Measurements from ENCODE around the gene CXCR4. TPM values are rescaled to one million over a fixed set of nuclear protein-coding genes. Genes with fewer than 3 reads are reported as not detected.

CXCR4 gene
- polyA plus RNA-seq, 1 of the 3 experiments (the other 2 are of a cell fraction) = 0.48 TPM

GRCh38 chr2:136114382-136114781 is 3.6 kb downstream of the CXCR4 start:
- no peak for DNase-seq
- Histone ChIP-seq H4K20me1 (ENCODE audit: insufficient read depth) (no peaks in the 10 kb centered on the region), H3K27ac (ENCODE audit: low read depth in 2 of 2, low read length in 1 of 2) (no peak overlapping the region), H3F3A (replicated peaks; ENCODE audit: insufficient read depth) (no peaks in the 10 kb centered on the region), H3K79me2 (ENCODE audit: insufficient read depth) (no peaks in the 10 kb centered on the region), H3K27me3 (ENCODE audit: insufficient read depth) (peaks cover 41% of the 10 kb centered on the region), H3K9me3 (no peaks in the 10 kb centered on the region), H3K36me3 (replicated peaks in 1 of 2; ENCODE audit: control insufficient read depth in 1 of 2, insufficient read depth in 2 of 2, low read length in 1 of 2) (no peaks in the 10 kb centered on the region), H3K4me3 (ENCODE audit: low read depth in 2 of 2, low read length in 1 of 2) (no peak overlapping the region), H3K4me2 (no peak overlapping the region), H3K9me2 (no peaks in the 10 kb centered on the region), H3K9ac (no peak overlapping the region), H3K4me1 (ENCODE audit: control insufficient read depth in 1 of 2, insufficient read depth in 2 of 2, low read depth in 1 of 2, low read length in 1 of 2) (peaks cover 0 to 31% of the 10 kb centered on the region in 2 experiments; a peak in 2 of 4 replicates), H2AFZ (ENCODE audit: low read depth) (no peak overlapping the region)
- TF ChIP-seq FOSL2 (IDR thresholded peaks at IDR 0.05; ENCODE audit: borderline replicate concordance, low read depth) (no peak), IRF3 (IDR thresholded peaks at IDR 0.05; ENCODE audit: low read depth, low read length) (no peak), TEAD4 (IDR thresholded peaks at IDR 0.05; ENCODE audit: borderline replicate concordance, insufficient read depth) (no peak), POLR2AphosphoS5 (IDR thresholded peaks at IDR 0.05; ENCODE audit: low read depth, low read length) (no peak), EZH2phosphoT487 (IDR thresholded peaks at IDR 0.05; ENCODE audit: borderline replicate concordance, low read depth) (no peak), TCF12 (IDR thresholded peaks at IDR 0.05) (no peak), NRF1 (IDR thresholded peaks at IDR 0.05; ENCODE audit: low read depth, low read length) (no peak), JUND (IDR thresholded peaks at IDR 0.05) (no peak), MAX (IDR thresholded peaks at IDR 0.05; ENCODE audit: low read depth) (no peak), USF2 (IDR thresholded peaks at IDR 0.05; ENCODE audit: borderline replicate concordance, low read depth, low read length) (no peak), SMC3 (IDR thresholded peaks at IDR 0.05; ENCODE audit: low read depth, low read length) (no peak), ZBTB33 (IDR thresholded peaks at IDR 0.05; ENCODE audit: borderline replicate concordance, low read depth) (no peak), RFX5 (IDR thresholded peaks at IDR 0.05; ENCODE audit: low read length) (no peak), PBX3 (IDR thresholded peaks at IDR 0.05) (no peak), FOXM1 (IDR thresholded peaks at IDR 0.05; ENCODE audit: low read depth) (no peak), RAD21 (IDR thresholded peaks at IDR 0.05; ENCODE audit: low read length) (no peak), TAF1 (IDR thresholded peaks at IDR 0.05; ENCODE audit: borderline replicate concordance, low read depth, low read length) (no peak), GABPA (IDR thresholded peaks at IDR 0.05; ENCODE audit: low read depth) (no peak)
- POLR2A ChIA-PET = no interaction called here
- 57% methylated on average over 6 of the region's 6 CpGs for WGBS (ENCODE audit: low lambda C conversion rate)
- CTCF ChIA-PET = no interaction called here

Measured in SK-N-SH (cell line).